ENCODE results near the gene MCHR1. TPM values are rescaled to one million over a fixed set of nuclear protein-coding genes. Genes with fewer than 3 reads are reported as not detected.

MCHR1 gene, protein sequence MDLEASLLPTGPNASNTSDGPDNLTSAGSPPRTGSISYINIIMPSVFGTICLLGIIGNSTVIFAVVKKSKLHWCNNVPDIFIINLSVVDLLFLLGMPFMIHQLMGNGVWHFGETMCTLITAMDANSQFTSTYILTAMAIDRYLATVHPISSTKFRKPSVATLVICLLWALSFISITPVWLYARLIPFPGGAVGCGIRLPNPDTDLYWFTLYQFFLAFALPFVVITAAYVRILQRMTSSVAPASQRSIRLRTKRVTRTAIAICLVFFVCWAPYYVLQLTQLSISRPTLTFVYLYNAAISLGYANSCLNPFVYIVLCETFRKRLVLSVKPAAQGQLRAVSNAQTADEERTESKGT
- total RNA-seq (2022; extraction: Qiagen RNA extraction; ENCODE audit: low read depth), result not detected in 5 replicates

DNA sequence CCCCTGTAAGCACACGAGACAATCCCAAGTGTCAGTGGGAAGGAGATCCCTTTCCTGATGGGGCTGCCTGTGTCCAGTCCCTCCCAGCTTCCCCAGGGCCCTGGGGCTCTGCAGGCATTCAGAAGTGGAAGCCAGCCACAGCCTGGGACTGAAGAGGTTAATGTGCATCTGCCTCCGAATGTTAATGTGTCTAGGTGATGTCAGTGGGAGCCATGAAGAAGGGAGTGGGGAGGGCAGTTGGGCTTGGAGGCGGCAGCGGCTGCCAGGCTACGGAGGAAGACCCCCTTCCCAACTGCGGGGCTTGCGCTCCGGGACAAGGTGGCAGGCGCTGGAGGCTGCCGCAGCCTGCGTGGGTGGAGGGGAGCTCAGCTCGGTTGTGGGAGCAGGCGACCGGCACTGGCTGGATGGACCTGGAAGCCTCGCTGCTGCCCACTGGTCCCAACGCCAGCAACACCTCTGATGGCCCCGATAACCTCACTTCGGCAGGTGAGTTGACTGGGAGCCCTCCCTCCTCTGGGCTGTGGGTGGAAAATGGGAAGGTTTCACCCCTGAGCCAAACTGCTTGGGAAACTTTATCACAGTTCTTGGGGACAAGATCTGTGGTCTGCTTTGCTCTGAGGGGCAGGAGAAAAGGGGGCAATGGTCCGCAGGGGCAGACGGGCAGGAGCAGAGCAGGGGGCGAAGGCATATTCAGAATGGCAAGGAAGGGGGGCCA, at the start of gene MCHR1:
Gene MCHR1 (plus strand): TSS at position 236 of the 715 bp plus-strand sequence. CDS start 169 bp downstream, at position 405.

DNA sequence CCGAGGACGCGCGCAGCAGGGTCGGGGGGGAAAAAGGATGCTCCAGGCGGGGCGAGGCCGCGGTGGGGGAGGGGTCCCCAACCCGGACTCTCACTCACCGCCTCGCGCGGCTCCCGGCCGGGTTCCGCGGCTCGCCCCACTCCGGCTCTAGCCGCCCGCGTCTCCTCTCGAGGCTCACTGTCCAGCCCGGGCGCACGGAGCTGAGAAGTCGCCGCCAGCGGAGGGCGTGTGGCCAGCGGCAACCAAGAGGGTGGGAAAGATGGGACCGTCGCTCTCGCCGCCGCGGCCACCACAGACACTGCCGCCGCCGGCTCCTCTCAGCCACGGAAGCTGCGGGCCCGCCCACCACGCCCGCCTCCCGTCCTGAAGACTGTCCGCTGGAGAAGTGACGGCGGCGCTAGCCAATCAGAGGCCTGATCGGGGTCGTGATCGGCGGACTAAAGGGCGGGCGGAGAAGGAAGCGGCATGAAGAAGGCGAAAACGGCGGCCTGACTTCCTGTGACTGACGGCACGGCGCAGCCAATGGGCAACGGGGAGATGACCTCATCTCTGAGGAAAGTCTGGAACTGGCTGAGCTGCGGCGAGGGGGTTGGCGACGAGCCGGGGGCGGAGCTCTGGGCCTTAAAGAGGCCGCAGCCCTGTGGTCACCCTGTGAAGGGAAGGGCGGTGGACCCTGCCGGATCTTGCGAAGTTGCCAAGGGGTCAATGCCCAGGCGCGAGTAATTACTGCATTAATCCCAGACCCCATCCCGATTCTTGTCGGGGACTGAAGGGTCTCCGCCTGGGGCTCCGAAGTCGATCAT, 42.7 kb upstream of the MCHR1 start, which contains the start of gene MRTFA:
Gene MRTFA (minus strand): TSS at position 340 of the 803 bp plus-strand sequence.

Other genes starting within 250 kb of the MCHR1 start
- 31.5 to 45.7 TPM (median 39.5 TPM) in 5 replicates for gene MRTFA, start 42.8 kb upstream of the MCHR1 start, total RNA-seq (2022; extraction: Qiagen RNA extraction; ENCODE audit: low read depth)
- gene SLC25A17, start 139.9 kb downstream of the MCHR1 start, total RNA-seq (2022; extraction: Qiagen RNA extraction; ENCODE audit: low read depth), result 20.8 to 29.4 TPM (median 23.1 TPM) in 5 replicates
- 155 to 185 TPM (median 164 TPM) in 5 replicates for gene ST13, start 177.2 kb downstream of the MCHR1 start, total RNA-seq (2022; extraction: Qiagen RNA extraction; ENCODE audit: low read depth)
- gene XPNPEP3, start 177.7 kb downstream of the MCHR1 start, total RNA-seq (2022; extraction: Qiagen RNA extraction; ENCODE audit: low read depth), result 7.3 to 12.4 TPM (median 9.0 TPM) in 5 replicates
- not detected in 5 replicates for gene DNAJB7, start 182.6 kb downstream of the MCHR1 start, total RNA-seq (2022; extraction: Qiagen RNA extraction; ENCODE audit: low read depth)